Measurements from ENCODE around the gene CPA1. TPM values are rescaled to one million over a fixed set of nuclear protein-coding genes. Genes with fewer than 3 reads are reported as not detected.

The CPA1 gene
- polyA plus RNA-seq, 1 donor (not counting 4 experiments of a cell fraction or from before 2014, with no cell fraction given) = not detected

GRCh38 chr7:130369110-130369711 lies 11.1 kb upstream of the CPA1 start:
- FAIRE-seq (no peak), DNase-seq (ENCODE audit: low read depth, low spot score) (no peak)
- H3K9me1 ChIP-seq (ENCODE audit: control insufficient read depth, extremely low read depth, insufficient read depth, low read length) = no peaks in the 10 kb centered on the region
- no peak overlapping the region for H3K4me2 ChIP-seq (ENCODE audit: control insufficient read depth, extremely low read depth, insufficient read depth, low read depth, low read length)
- no peak overlapping the region for H3K9ac ChIP-seq (ENCODE audit: control insufficient read depth, extremely low read depth, insufficient read depth, low read length)
- no peaks in the 10 kb centered on the region for H3K36me3 ChIP-seq (ENCODE audit: control insufficient read depth in 2 of 2, extremely low read depth in 1 of 2, insufficient read depth in 2 of 2, low read length in 2 of 2)
- no peak overlapping the region for H3K27ac ChIP-seq (ENCODE audit: control insufficient read depth, insufficient read depth, low read length)
- no peaks in the 10 kb centered on the region for H3K79me2 ChIP-seq (ENCODE audit: control insufficient read depth, insufficient read depth, low read length)
- TF ChIP-seq EZH2 (IDR thresholded peaks at IDR 0.05; ENCODE audit: low read length) (no peak), CTCF (optimal IDR thresholded peaks at IDR 0.05 in 1 of 3, IDR thresholded peaks at IDR 0.05 in 1 of 3, conservative IDR thresholded peaks at IDR 0.05 in 1 of 3; ENCODE audit: extremely low read depth in 1 of 3, insufficient read depth in 2 of 3, low read length in 3 of 3) (no peak)
- no peak overlapping the region for H2AFZ ChIP-seq (ENCODE audit: control insufficient read depth, low read length)
- no peaks in the 10 kb centered on the region for H3K27me3 ChIP-seq (ENCODE audit: control insufficient read depth, extremely low read depth, insufficient read depth, low read length)
- dilution Hi-C loops (cut with MboI; ENCODE audit: extremely low pct_ligation_motif_present, low sequenced_read_pairs) = no loop called here
- no peak overlapping the region for H3K4me3 ChIP-seq (ENCODE audit: control insufficient read depth in 2 of 3, extremely low read depth in 1 of 3, insufficient read depth in 2 of 3, low read depth in 1 of 3, low read length in 3 of 3)
- H3K4me1 ChIP-seq (ENCODE audit: control insufficient read depth, extremely low read depth, insufficient read depth, low read length) = peaks cover 62% of the 10 kb centered on the region
- no peaks in the 10 kb centered on the region for H3K9me3 ChIP-seq (ENCODE audit: control insufficient read depth, low read depth, low read length)
- no peaks in the 10 kb centered on the region for H4K20me1 ChIP-seq (ENCODE audit: control insufficient read depth, extremely low read depth, insufficient read depth, low read length)

GRCh38 chr7:130369831-130370550 lies 10.3 kb upstream of the CPA1 start:
- Histone ChIP-seq H3K9me1 (ENCODE audit: control insufficient read depth, extremely low read depth, insufficient read depth, low read length) (no peaks in the 10 kb centered on the region), H4K20me1 (ENCODE audit: control insufficient read depth, extremely low read depth, insufficient read depth, low read length) (no peaks in the 10 kb centered on the region), H3K9ac (ENCODE audit: control insufficient read depth, extremely low read depth, insufficient read depth, low read length) (no peak overlapping the region), H3K4me2 (ENCODE audit: control insufficient read depth, extremely low read depth, insufficient read depth, low read depth, low read length) (no peak overlapping the region), H3K36me3 (ENCODE audit: control insufficient read depth in 2 of 2, extremely low read depth in 1 of 2, insufficient read depth in 2 of 2, low read length in 2 of 2) (no peaks in the 10 kb centered on the region), H3K4me1 (ENCODE audit: control insufficient read depth, extremely low read depth, insufficient read depth, low read length) (peaks cover 67% of the 10 kb centered on the region), H3K4me3 (ENCODE audit: control insufficient read depth in 2 of 3, extremely low read depth in 1 of 3, insufficient read depth in 2 of 3, low read depth in 1 of 3, low read length in 3 of 3) (no peak overlapping the region), H3K79me2 (ENCODE audit: control insufficient read depth, insufficient read depth, low read length) (no peaks in the 10 kb centered on the region), H3K27ac (ENCODE audit: control insufficient read depth, insufficient read depth, low read length) (no peak overlapping the region), H3K9me3 (ENCODE audit: control insufficient read depth, low read depth, low read length) (no peaks in the 10 kb centered on the region), H3K27me3 (ENCODE audit: control insufficient read depth, extremely low read depth, insufficient read depth, low read length) (no peaks in the 10 kb centered on the region), H2AFZ (ENCODE audit: control insufficient read depth, low read length) (no peak overlapping the region)
- dilution Hi-C loops (cut with MboI; ENCODE audit: extremely low pct_ligation_motif_present, low sequenced_read_pairs) = no loop called here
- no peak for FAIRE-seq
- DNase-seq (ENCODE audit: low read depth, low spot score) = no peak
- TF ChIP-seq CTCF (optimal IDR thresholded peaks at IDR 0.05 in 1 of 3, IDR thresholded peaks at IDR 0.05 in 1 of 3, conservative IDR thresholded peaks at IDR 0.05 in 1 of 3; ENCODE audit: extremely low read depth in 1 of 3, insufficient read depth in 2 of 3, low read length in 3 of 3) (no peak), EZH2 (IDR thresholded peaks at IDR 0.05; ENCODE audit: low read length) (no peak)
